WI38 (cell line): ENCODE data around the gene INKA2.

Source experiments
- H3K4me3 ChIP-seq: 2 replicates; pipeline ENCODE4 v1.5.1; 2011; ENCODE audit warnings: low read depth, mild to moderate bottlenecking, control low read depth, low read length
- TF ChIP-seq, protein P1 (sequence below): IDR thresholded peaks from 2 replicates; pipeline ENCODE4 v1.5.1; 2012; ENCODE audit warnings: low read depth, mild to moderate bottlenecking, control low read depth, low read length

INKA2 gene

DNA sequence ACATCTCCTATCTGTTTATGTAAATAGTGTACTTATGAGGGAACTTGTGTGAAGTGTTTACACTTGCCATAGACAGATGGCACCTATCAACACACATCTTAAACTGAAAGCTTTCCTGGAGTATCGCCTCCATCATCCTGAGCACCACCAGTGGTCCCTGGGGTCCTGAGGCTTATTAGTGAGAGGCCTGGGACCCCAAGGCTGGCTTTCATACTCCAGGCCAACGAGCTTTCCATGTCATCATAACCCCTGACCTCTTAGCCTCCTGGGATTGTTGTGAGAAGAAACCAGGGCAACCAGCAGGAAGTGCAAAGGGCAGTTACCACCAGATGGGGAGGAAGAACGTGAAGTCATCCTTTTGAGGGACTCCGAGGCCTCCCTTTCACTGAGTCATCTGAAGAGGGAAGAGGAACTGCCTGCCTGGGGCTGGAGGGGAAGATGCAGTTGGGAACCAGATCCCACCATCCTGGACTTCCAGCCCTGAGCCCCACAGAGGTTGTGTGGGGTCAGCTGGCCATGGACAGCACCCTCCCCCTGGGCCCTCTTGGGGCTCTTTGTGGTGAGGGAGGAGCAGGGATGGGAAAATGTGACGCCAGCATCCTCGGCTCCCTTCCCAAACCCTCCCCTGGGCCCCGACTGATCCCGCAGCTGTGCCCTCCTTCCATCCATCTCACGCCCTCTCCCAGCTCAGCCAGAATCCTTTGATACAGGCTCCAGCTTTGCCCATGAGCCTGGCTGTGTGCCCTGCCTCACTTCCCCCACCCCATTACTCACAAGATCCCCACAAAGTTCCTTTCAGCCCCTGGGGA lies 5.8 kb downstream of the INKA2 start:
- H3K4me3 ChIP-seq: no peak overlapping the region

DNA sequence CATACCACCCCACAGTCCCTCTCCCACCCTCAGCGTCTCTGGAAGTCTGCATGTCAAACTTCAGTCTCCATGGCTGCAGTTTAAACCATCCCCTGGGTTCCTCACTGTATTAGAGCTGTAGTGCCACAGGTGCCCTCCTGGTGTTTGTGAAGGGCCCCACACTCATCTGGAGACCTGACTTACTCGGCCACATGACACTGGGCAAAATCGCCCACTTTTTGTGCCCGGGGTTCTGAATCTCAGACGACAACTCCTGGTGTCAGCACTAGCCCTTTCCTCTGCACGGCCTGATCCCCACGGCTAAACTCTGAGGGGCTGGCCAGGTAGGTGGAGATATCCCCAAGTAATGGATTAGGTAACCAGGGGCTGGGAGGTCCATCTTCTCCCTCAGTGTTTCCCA lies 6.5 kb downstream of the INKA2 start:
- H3K4me3 ChIP-seq: no peak overlapping the region
- TF ChIP-seq, protein P1, sequence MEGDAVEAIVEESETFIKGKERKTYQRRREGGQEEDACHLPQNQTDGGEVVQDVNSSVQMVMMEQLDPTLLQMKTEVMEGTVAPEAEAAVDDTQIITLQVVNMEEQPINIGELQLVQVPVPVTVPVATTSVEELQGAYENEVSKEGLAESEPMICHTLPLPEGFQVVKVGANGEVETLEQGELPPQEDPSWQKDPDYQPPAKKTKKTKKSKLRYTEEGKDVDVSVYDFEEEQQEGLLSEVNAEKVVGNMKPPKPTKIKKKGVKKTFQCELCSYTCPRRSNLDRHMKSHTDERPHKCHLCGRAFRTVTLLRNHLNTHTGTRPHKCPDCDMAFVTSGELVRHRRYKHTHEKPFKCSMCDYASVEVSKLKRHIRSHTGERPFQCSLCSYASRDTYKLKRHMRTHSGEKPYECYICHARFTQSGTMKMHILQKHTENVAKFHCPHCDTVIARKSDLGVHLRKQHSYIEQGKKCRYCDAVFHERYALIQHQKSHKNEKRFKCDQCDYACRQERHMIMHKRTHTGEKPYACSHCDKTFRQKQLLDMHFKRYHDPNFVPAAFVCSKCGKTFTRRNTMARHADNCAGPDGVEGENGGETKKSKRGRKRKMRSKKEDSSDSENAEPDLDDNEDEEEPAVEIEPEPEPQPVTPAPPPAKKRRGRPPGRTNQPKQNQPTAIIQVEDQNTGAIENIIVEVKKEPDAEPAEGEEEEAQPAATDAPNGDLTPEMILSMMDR: no peak

More for the DNA sequence above, 5.8 kb downstream of the INKA2 start:
- TF ChIP-seq, protein P1: no peak

DNA sequence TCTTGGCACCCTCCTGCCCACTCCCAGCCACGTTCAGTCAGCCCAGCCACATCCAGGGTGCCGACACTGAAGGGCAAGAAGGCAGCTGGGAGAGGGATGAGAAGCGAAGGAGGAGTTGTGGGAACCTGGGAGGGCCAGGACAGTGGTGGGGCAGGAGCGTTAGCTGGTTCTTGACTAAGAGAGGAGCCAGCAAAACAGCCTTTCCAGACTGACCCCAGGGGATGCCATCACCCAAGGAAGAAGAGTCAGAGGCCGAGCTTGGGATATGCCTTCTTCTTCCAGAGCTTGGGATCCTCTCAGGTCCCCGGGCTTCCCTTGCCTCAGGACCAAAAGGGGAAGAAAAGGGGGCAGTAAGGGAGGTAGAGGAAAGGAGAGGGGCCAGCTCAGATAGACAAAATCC lies 7.2 kb downstream of the INKA2 start:
- TF ChIP-seq, protein P1: no peak
- no peak overlapping the region for H3K4me3 ChIP-seq

DNA sequence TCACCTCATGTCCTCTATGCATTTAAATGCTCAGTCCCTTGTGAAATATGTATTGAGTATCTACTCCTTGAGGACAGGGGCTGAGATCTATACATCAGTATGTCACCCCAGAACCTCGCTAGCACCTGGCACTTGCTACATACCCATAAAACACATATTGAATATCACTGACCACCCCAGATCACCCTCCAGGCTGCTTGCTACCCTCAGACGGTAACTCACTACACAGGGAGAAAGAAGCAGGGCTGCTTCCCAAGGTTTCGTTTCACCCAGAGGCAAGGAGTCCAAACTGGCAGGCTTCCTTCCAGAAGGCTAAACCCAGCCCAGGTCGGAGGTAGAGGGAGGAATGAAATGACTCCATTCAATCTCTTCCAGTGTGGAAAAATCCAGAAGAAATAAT lies 8.5 kb downstream of the INKA2 start:
- H3K4me3 ChIP-seq: no peak overlapping the region
- TF ChIP-seq, protein P1: no peak

DNA sequence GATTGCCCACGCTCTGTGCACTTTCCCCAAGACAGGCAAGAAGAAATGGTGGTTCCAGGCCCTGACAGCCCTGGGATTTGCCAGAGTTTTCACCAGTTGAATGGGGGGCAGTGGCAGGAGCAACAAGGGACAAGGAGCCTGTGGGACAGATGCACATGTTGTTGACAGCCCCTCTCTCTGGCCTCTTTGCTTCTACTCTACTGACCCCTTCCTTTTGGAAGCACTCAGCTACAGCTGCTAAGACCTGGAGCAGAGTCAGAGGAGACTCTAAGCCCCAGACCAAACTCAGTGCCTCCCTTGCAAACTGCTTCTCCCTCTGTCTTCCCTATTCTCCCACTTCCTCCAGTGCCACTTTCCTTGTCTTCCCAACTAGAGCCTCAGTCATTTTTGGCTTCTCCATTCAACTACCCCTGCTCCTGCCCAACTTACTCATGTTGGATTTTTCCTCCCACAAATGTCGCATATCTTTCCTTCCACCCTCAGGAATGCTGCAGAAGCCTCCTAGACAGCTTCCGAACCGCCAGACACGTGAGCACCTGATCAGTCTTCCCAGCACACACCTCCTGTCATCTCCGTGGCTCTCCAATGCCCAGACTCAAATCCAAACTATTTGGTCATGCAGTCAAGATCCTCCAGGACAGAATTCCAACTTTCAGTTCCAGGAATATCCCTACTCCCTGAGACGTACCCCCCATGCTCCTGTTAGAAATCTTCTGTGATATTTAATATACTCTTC lies 9.1 kb downstream of the INKA2 start:
- TF ChIP-seq, protein P1: no peak
- H3K4me3 ChIP-seq: no peak overlapping the region

DNA sequence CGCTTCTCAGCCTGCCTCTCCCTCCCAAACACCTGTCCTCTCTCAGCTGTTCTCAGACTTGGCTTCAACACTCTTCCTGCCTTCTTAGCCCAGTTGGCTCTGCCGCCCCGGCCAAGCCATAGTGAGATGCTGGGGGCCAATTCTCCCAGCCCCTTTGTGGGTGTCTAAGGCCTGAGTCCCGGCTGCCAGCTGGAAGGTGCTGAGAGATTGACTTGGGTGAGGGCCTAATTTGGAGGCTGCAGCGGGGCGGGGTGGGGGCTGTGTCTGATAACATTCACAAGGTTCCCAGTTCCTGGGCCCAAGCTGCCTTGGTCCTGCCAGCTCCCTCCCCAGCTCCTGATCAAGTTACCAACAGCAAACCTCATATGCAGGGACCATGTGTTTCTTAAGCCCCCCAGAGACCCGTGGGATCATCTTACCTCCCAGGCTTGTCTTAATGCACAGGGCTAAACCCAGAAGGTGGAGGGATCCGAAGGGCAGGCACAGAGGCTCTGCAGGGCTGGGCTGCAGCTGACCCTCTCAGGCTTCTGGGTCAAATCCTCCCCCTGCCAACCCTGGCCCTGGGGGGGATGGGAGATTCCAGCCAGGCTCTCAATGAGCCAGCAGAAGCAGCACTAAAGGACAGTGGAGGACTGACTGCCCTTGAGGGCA lies 9.8 kb downstream of the INKA2 start:
- no peak overlapping the region for H3K4me3 ChIP-seq
- TF ChIP-seq, protein P1: no peak

DNA sequence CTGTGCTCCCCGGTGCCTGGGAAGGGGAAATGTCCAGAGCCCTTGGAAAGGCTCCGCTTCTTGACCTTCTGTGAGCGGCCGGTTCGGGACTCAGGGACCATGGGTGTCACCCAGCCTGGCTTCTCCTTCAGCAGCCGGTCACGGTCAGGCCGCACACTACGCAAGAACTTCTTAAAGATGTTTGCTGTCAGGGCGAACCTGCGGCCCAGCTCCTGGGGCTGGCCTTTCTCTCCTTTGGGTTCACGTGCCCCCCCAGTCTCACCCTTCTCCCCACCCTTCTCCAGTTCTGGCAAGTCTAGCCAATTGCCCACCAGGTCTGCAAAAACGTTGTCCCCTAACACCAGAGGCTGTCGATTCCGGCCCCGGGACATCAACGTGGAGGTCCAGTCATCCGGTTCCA lies 12.1 kb downstream of the INKA2 start:
- no peak overlapping the region for H3K4me3 ChIP-seq
- TF ChIP-seq, protein P1: no peak
